ENCODE data around the gene GPR35.
"Not testable (repeated sequence)": the region's sequence is repeated elsewhere in the genome, so short reads cannot be mapped to it uniquely, and the experiment has no call there.

GPR35 gene

GRCh38 chr2:240662681-240663080, 37.4 kb downstream of the GPR35 start:
- no peak for DNase-seq (ENCODE audit: low spot score)

GRCh38 chr2:240663546-240664190, 38.4 kb downstream of the GPR35 start:
- no peak for DNase-seq (ENCODE audit: low spot score)

- no peak for DNase-seq (ENCODE audit: low spot score)
Measured at GRCh38 chr2:240664622-240665021, 39.3 kb downstream of the GPR35 start.

GRCh38 chr2:240670402-240670801, 45.1 kb downstream of the GPR35 start:
- no peak for DNase-seq (ENCODE audit: low spot score)

- no peak for DNase-seq (ENCODE audit: low spot score)
Measured at GRCh38 chr2:240670950-240671349, 45.7 kb downstream of the GPR35 start.

- no peak for DNase-seq (ENCODE audit: low spot score)
Measured at GRCh38 chr2:240672076-240672700, 46.9 kb downstream of the GPR35 start.

- no peak for DNase-seq (ENCODE audit: low spot score)
Measured at GRCh38 chr2:240672701-240673190, 47.5 kb downstream of the GPR35 start.

GRCh38 chr2:240674461-240675184, 49.3 kb downstream of the GPR35 start:
- DNase-seq (ENCODE audit: low spot score) = not testable (repeated sequence)

- not testable (repeated sequence) for DNase-seq (ENCODE audit: low spot score)
Measured at GRCh38 chr2:240675345-240675744, 50.1 kb downstream of the GPR35 start.

- not testable (repeated sequence) for DNase-seq (ENCODE audit: low spot score)
Measured at GRCh38 chr2:240678043-240678442, 52.8 kb downstream of the GPR35 start.

GRCh38 chr2:240678909-240679308, 53.6 kb downstream of the GPR35 start:
- DNase-seq (ENCODE audit: low spot score) = not testable (repeated sequence)

GRCh38 chr2:240680185-240680584, 54.9 kb downstream of the GPR35 start:
- not testable (repeated sequence) for DNase-seq (ENCODE audit: low spot score)
